ENCODE results near the gene REEP6.

GRCh38 chr19:1466018-1466460 is 24.9 kb upstream of the REEP6 start:
- TF ChIP-seq CTCF (IDR thresholded peaks at IDR 0.05; ENCODE audit: low read depth, low read length, missing input control) (no peak), EGR1 (IDR thresholded peaks at IDR 0.05; ENCODE audit: low read depth in 2 of 2) (no peak), TAF1 (conservative IDR thresholded peaks at IDR 0.05) (no peak)
